ENCODE data around the gene APLP2.
A peak's percentile ranks its signal among the peaks of the same experiment; 100 is the strongest.
"Not testable (repeated sequence)": the region's sequence is repeated elsewhere in the genome, so short reads cannot be mapped to it uniquely, and the experiment has no call there.

Gene APLP2

DNA sequence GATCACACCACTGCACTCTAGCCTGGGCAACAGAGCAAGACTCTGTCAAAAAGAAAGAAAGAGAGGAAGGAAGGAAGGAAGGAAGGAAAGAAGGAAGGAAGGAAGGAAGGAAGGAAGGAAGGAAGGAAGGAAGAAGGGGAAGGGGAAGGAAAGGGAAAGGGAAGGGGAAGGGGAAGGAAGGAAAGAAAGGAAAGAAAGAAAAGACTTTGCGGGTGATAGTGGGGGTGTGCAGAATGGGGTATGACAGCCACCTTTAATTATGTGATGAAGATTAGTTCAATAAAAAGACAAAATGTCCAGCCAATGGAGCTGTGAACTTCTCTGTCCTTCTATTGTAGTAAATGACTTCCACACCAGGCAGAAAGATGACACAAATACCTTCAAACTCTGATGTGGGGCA is 8.7 kb upstream of the APLP2 start:
- DNase-seq, result no peak

DNA sequence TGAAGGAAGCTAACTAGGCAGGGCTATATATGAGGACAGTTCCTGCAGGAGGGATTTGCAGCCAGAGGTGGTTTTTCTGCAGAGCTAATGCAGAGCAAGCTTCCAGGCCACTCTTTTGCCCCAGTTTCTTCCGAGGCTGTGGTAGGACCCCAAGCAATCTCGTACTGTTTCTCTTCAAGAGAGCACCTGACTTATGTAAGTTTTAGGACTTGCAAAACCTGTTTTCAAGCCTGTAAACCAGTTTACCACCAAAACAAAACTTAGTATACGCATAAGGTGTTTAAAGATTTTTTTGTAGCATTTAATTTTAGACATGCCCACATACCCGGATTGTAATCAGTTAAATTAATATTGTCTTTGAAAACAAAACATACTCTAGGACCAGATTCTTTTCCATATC is 7.7 kb upstream of the APLP2 start:
- DNase-seq, result no peak

DNA sequence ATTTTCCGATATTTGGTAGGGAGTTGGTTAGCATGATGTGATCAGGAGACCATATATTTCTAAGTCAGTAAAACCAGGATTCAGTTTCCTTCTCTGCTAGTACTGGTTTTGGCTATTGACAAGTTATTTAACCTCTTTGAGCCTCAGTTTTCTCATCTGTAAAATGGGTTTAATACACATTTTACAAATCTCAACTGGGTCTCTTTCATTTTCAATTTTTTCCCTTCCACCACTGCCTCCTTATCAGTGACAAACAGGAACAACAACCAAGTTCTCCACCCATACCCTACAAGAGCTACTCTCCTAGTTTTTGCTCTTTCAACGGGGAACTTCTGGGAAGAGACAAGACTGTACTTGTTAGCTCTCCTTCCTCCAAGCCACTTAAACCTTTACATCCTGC is 6.2 kb upstream of the APLP2 start:
- DNase-seq, result no peak

DNA sequence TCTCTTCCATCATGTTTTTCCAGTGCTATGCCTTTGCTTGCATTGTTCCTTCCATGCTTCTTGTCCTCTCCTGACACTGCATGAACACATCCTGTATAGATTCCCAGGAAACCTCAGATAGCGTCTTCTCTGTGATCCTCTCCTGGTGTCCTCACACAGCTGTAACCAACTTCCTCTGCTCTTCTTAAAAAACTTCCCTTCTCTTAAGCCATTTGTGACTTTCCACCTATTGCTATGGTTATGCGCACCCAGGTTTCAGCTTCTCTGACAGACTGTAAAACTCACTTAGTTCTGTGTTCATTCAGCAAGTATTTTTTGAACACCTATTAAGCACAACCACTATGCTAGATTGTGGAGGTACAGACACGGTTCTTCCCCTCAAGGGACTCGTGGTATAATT is 5.1 kb upstream of the APLP2 start:
- DNase-seq, result no peak

DNA sequence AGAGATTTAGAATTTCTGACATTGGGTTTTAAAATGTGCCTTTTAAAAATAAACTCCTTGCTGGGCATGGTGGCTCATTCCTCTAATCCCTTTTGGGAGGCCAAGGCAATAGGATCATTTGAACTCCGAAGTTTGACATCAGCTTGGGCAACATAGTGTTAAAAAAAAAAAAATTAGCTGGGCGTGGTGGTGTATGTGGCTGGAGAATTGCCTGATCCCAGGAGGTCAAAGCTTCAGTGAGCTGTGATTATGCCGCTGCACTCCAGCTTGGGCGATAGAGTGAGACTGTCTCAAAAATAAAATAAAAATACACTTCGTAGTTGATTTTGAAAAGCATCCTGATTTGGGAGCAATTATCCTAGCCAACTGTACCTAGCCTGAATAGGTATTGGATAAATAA is 3.4 kb upstream of the APLP2 start:
- no peak for DNase-seq

DNA sequence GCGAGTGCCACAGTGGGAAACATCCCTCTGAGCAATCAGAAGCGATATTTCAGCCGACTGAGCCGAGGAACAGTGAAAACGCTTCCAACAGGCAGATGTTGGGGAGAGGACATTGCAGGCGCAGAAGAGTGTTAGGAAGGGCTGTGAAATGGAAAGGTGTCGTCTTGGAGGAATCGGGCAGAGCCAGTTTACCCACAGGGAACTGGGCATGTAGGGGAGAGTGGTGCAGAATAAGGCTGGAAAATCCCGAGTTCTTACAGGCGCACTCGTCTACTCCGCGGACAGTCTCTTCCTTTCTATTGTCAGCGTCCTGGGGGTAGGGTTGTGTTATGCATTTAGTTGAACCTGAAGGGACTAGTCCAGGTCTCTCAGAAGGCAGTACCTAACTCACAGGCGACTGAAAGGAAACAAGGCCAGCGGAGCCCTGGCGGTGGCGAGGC is 1.1 kb upstream of the APLP2 start:
- DNase-seq, result no peak

DNA sequence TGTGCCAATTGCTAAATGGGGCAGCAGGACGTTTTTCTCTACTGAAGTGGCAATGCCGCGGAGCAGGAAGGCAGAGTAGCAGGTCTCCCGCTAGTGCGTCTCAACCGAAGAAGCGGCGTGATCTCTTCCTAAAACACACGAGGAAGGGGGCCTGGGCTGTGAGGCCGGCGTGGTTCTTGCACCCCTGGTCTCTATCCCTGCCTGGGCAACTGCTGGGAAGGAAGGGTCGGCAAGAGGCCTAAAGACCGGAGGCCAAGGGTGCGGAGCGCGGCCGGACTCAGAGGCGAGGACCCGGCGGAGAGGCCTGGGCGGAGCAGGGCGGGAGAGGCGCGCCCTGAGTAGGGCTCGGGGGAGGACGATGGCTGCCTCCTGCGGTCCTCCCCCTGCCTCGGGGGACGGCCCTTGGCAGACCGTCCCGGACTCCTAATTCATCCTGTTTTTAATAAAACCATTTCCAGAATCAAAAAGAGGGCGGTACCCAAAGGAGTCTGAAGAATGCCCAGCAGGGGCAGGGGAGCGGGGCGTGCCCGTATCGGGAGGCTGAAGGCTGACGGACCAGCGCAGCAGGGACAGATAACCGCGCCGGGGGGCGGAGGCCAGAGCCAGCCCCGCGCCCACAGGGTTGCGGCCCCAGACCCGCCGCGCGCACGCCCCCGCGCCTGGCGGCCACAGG is 572 bp upstream of the APLP2 start:
- peak; percentile 69 for DNase-seq

DNA sequence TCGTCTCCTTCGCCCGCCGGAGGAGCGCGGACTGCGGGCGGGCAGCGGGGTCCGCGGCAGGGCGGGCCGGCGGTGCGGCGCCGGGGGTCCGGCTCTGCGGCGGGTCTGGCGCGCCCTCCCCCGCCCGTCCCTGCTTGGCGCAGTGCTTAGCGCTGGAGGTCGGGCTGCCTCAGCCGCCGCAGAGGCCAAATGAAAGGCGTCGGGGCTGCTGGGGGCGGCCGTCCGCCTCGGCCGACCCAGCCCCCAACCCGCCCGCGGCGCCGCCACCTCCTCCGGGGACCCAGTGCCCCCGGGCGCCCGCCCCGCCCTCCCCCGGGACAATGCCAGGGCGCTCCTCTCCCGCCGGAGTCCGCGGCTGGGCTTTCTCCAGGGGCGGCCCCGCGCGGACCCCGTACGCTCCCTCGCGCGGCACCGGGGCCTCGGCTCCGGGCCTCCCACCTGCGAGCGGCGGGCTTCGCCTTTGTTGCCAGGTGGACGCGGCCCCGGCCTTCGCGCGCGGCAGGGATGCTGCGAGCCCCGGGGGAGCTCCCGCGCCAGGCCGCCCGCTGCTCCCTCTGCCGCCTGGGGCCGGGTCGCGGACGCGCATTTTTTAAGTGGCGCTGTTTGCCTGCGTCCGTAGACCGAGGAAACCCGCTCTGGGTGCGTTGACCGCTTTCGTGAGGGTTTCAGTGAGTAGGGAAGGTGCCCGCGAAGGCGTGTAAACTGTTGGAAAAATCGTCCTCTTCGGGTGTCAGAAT is 583 bp downstream of the APLP2 start:
- DNase-seq, result peak; percentile 59

DNA sequence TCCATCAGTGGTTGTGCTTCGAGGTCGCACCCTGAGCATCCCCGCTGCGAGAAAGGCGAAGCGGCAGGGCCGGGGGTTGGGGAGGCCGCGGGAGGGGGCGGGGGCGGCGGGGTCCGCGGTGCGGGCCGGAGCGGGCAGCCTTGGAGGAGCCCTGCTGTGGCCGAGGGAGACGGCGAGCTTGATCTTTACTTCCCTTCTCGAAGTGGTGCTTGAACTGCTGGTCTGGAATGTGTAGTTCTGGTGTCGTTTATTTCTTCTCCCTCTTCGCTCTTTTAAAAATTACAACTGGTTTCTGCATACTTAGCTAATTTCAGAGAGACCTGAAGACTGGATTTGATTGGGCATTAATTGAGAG is 1.1 kb downstream of the APLP2 start:
- no peak for DNase-seq

DNA sequence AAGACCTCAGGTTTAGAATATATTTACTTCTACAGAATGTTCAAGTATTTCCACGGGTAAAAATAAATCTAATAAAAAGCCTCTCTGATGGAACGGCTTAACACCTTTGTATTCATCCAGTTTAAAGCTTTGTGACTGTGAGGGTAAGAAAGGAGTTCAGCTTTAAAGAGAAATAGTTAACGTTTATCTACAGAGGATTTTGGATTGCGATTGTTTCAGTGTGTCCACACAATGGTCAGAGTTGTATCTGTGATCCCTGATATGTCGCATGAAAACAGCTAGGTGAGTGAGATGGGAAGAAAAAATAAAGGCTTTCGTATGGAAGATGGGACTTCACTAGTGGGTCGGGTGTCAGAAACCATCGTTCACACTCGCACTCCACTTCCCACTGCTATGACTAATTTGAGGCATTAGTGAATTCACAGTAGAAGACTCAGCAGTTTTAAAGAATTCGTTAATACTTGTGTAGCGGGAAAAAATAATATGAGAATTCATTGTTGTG is 1.6 kb downstream of the APLP2 start:
- DNase-seq, result no peak

DNA sequence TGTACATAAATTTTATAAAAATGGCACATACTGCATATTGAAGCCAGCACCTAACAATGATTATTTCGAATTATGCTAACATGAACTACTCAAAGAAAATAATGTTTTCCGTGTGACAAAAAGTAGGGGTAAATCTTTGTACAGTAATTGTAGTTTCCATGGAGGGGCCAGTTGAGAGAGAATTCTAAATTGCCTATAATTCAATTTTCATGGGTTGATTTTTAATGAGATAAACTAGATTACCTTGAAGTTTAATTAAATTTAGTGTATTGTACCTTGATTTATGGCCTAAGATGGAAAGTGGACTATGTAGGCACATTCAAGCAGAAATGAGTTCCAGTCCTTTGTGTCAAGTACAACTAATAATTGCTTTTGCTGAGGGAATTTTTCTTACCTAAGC is 5.0 kb downstream of the APLP2 start:
- no peak for DNase-seq

DNA sequence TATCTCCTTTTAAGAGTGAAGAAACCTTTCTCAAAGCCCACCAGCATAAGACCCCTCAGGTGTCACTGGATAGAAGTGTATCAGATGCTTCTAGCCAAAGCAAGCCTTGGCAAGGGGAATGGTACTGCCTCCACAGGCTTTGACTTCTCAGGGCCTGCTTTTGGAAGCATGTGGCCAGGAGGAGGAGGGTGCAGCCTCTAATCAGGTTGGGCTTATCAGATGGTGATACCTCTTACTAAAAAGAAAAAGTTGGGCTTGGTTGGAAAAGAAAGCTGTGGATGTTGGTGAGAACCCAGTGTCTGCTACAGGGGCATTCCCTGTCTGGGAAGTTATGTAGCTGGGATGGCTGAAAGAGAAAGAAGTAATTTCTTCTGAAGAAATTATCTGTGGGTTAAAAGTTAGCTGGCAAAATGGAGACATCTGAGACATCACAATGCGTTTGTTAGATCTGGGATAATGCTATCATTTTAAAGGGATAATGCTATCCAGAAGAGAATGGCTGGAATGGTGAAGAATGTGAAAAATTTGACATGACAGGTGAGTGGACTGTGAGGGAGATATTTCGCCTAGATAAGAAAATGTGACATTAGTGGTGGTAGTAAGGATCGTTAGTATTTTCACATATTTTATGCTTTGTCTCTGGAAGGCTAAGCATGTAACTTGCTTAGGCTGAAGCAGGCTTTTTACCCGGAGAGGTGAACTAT is 7.2 kb downstream of the APLP2 start:
- no peak for DNase-seq

DNA sequence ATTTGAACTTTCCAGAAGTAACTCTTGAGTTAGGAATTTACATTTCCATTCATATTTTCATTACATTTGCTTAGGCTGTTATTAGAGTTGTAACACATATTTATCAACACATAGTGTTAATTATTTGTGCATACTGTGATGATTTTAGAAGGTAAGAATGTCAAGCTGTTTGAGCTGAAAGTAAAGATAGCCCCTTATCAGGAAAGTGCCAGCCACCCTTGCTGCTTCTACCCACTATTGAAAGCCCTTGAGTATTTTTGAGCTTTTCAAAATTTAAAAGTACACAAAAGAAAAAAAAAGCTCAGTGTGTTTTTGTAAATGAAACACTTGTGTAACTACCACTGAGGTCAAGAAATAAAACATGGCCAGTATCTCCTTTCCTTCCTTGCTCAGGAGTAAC is 8.0 kb downstream of the APLP2 start:
- no peak for DNase-seq

DNA sequence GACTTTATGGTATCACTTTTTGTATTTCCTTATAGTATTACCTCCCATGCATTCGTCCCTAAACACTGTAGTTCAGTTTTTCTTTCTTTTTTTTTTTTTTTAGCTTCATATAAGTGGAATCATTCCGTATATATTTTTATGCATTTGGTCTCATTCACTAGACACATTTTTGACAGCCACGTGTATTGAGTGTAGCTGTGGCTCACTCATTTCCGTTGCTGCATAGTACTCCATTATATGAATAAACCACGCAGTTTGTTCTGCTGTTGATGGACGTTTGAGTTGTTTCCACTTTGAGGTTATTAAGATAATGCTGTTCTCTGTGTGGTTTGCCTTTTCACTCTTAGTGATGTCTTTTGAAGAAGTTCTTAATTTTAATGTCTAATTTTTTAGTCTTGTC is 8.4 kb downstream of the APLP2 start:
- DNase-seq, result no peak

DNA sequence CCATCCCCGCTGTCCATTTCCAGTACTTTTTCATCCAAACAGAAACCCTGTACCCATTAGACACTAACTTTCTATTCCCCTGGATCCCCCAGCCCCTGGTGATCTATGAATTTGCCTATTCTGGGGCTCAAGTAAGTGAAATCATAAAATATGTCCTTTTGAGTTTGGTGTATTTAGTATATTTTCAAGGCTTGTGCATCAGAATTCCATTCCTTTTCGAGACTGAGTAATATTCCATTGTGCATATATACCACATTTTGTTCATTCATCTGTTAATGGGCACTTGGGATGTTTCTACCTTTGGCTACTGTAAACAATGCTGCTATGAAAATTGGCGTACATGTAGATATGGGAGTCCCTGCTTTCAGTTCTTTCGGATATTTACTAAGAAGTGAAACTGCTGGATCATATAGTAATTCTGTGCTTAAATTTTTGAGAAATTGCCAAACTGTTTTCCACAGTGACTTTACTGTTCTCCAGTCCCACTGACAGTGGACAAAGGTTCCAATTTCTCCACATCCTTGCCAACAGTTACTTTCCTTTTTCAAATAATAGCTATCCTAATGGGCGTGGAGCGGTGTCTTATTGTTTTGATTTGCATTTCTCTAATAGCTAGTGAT is 16.1 kb downstream of the APLP2 start:
- DNase-seq, result no peak

DNA sequence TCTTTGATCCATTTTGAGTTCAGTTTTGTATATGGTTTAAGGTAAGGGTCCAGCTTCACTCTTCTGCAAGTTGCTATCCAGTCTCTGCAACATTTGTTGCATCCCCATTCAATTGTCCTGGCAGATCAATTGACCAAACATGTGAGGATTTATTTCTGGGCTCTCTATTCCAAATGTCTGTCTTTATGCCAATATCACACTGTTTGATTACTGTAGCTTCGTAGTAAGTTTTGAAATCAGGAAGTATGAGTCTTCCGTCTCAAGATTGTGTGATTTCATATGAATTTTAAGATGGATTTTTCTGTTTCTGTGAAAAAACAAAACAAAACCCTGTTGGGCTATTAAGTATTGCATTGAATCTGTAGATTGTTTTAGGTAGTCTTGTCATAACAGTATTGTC is 17.0 kb downstream of the APLP2 start:
- DNase-seq, result no peak

DNA sequence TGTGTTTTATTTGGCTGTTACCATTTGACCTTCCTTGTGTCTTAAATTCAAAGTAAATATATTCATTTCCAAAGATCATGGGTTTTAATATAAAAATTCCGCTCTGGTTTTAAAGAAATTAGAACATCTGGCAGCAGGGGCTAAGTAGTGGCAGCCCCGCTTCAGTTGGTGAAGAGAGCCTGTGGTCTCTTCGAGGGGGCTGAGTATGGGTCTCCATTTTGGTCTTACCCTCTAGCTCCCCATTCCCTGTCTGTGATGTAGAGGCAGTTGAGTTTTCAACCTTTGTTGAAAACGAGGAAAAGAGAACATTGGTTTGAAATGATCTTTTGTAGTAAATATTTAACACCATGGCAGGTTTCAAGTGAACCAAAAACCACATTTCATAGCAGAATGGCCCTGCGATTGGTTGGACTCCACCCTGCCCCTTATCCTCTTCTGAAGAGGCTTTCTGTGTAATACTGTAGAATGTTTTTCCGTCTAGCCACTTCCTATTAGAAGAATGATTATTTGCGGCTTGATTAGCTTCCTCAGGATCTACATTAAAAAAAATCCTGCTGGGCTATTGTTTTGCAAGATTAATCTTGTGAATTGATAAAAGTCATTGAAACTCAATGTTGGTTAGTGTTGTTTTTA is 17.7 kb downstream of the APLP2 start:
- DNase-seq, result no peak

DNA sequence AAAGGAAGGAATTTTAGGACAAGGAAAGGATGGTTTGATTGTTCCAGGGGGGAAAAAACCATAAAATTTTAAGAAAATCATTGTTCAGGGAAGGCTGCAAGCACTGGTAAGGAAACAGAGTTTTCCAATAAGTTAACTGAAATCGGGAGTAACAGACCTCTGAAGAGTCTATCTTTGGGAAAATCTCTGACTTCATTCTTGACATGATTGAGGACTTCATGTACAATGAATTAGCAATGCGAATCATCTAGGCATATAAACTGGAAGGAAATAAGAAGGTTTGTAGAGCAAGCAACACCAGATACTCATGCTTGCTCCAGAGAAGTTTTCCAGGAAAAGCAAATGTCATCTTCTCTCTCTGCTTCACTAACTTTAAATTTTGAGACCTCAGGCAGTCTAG is 18.5 kb downstream of the APLP2 start:
- DNase-seq, result no peak

DNA sequence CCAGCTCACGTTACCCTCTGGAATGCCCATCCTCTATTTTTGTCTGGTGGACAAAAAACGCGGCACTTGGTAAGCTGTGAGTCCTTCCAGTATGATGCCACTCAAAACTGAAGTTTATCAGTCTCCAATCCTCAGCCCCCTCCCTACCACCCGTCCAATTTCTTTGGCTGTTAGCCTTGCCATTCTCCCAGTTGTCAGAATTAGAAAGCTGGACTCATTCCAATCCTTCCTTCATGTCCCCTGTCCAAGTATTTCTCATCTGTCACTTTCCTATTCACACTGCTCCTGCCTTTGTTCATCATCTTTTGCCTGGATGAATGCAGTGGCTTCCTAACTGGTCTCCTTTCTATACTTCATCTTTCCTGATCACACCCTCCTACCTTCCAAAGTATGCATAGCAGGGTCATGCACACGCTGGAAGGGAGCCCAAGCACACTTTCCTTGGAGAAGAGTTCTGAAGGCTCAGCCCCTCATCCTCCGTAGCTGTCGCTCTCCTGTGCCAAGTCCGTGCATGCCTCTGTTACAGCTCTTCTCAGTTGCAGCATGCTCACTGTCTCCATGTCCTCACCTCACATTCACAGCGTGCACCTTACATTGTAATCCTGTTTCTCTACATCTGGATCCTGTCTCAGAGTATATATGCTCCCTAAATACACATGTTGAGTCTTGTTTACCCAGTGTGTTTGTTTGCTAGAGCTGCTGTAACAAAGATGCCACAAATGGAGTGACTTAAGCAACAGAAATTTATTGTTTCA is 19.4 kb downstream of the APLP2 start:
- DNase-seq, result no peak

DNA sequence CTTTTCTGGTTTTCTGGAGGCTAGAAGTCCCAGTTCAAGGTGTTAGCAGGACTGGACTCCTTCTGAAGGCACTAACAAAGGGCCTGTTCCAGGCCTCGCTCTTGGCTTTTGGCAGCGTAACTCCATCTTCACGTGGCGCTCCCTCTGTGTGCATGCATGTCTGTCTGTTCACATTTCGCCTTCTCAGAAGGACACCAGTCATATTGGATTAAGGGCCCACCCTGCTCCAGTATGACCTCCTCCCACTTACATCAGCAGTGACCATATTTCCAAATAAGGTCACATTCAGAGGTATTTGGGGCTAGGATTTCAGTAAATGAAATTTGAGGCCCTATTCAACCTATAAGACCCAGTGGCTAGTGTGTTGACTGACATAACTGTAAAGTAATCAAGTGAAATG is 20.0 kb downstream of the APLP2 start:
- no peak for DNase-seq

DNA sequence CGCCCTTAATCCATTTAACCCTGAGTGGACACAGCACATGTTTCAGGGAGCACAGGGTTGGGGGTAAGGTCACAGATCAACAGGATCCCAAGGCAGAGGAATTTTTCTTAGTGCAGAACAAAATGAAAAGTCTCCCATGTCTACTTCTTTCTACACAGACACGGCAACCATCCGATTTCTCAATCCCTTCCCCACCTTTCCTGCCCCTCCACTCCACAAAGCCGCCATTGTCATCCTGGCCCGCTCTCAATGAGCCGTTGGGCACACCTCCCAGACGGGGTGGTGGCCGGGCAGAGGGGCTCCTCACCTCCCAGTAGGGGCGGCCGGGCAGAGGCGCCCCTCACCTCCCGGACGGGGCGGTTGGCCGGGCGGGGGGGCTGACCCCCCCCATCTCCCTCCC is 20.8 kb downstream of the APLP2 start:
- not testable (repeated sequence) for DNase-seq

DNA sequence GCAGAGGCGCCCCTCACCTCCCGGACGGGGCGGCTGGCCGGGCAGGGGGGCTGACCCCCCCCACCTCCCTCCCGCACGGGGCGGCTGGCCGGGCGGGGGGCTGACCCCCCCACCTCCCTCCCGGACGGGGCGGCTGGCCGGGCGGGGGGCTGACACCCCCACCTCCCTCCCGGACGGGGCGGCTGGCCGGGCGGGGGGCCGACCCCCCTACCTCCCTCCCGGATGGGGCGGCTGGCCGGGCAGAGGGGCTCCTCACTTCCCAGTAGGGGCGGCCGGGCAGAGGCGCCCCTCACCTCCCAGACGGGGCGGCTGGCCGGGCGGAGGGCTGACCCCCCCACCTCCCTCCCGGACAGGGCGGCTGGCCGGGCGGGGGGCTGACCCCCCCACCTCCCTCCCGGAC is 21.5 kb downstream of the APLP2 start:
- not testable (repeated sequence) for DNase-seq
